Body of pancreas (tissue), 4 donors: ENCODE results near the gene SPATA33.
"Not testable (repeated sequence)": the region's sequence is repeated elsewhere in the genome, so short reads cannot be mapped to it uniquely, and the experiment has no call there.

Experiments
- POLR2A ChIP-seq, 3 donors: fragments of 450-650 bp; IDR thresholded peaks; one replicate each; pipeline ENCODE4 v1.6.1; 2016; ENCODE audit warnings: antibody characterized with exemption in 3 of 3, mild to moderate bottlenecking in 2 of 3
- TF ChIP-seq, protein P1 (sequence below), 7 experiments: fragments of 450-650 bp in 4 of 7; fragments of 200-600 bp in 3 of 7; sonication (generic) in 3 of 7; IDR thresholded peaks; one replicate each; pipeline ENCODE4 v1.5.1; 2016 to 2019; ENCODE audit warnings: antibody characterized with exemption in 7 of 7

DNA sequence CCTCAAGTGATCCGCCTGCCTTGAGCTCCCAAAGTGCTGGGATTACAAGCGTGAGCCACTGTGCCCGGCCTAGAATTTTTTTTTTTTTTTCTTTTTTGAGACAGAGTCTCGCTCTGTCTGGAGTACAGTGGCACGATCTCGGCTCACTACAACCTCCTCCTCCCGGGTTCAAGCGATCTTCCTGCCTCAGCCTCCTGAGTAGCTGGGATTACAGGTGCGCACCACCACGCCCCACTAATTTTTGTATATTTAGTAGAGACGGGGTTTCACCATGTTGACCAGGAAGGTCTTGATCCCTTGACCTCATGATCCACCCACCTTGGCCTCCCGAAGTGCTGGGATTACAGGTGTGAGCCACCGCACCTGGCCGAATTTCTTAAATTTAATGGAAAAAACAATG, 41.1 kb downstream of the SPATA33 start:
- TF ChIP-seq, protein P1, sequence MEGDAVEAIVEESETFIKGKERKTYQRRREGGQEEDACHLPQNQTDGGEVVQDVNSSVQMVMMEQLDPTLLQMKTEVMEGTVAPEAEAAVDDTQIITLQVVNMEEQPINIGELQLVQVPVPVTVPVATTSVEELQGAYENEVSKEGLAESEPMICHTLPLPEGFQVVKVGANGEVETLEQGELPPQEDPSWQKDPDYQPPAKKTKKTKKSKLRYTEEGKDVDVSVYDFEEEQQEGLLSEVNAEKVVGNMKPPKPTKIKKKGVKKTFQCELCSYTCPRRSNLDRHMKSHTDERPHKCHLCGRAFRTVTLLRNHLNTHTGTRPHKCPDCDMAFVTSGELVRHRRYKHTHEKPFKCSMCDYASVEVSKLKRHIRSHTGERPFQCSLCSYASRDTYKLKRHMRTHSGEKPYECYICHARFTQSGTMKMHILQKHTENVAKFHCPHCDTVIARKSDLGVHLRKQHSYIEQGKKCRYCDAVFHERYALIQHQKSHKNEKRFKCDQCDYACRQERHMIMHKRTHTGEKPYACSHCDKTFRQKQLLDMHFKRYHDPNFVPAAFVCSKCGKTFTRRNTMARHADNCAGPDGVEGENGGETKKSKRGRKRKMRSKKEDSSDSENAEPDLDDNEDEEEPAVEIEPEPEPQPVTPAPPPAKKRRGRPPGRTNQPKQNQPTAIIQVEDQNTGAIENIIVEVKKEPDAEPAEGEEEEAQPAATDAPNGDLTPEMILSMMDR (IDR thresholded peaks at IDR 0.05): not testable (repeated sequence)
- not testable (repeated sequence) for TF ChIP-seq POLR2A (IDR thresholded peaks at IDR 0.05)
